Fibroblast of lung (primary cell): ENCODE results near the gene MCCD1.

ENCODE experiments used
- CTCF ChIP-seq, 2 donors: IDR thresholded peaks in 1 of 2; conservative IDR thresholded peaks in 1 of 2; 1 replicate in 1 of 2; 2 replicates in 1 of 2; pipeline ENCODE4 v1.5.1; 2011 to 2012; ENCODE audit warnings: low read length in 2 of 2, control low read depth in 1 of 2, inconsistent platforms in 1 of 2, low read depth in 1 of 2, mild to moderate bottlenecking in 1 of 2
- EZH2 ChIP-seq: IDR thresholded peaks from 2 replicates; pipeline ENCODE4 v1.5.1; 2012; ENCODE audit warnings: low read length, control low read depth, mild to moderate bottlenecking; ENCODE audit errors: missing control alignments

GRCh38 chr6:31529329-31530150 lies 778 bp downstream of the MCCD1 start:
- TF ChIP-seq CTCF (conservative IDR thresholded peaks at IDR 0.05 in 1 of 2, IDR thresholded peaks at IDR 0.05 in 1 of 2; ENCODE audit: low read depth in 1 of 2, low read length in 2 of 2) (no peak), EZH2 (no peak)
